GM21423 (cell line): ENCODE data around the gene MS4A8.
"Not testable (repeated sequence)": the region's sequence is repeated elsewhere in the genome, so short reads cannot be mapped to it uniquely, and the experiment has no call there.

Source experiments
- ATAC-seq: cut with Tn5 transposase; IDR thresholded peaks from one replicate; pipeline ENCODE4 v1.9.1; 2021; ENCODE audit warnings: mild to moderate bottlenecking, moderate library complexity; ENCODE audit not compliant: unreplicated experiment

Gene MS4A8

GRCh38 chr11:60720460-60720859 lies 21.0 kb downstream of the MS4A8 start:
- no peak for ATAC-seq

GRCh38 chr11:60724420-60724819 lies 25.0 kb downstream of the MS4A8 start, which contains the start of gene MS4A18:
MS4A18 (plus strand) TSS chr11:60724720.
- ATAC-seq = no peak

- ATAC-seq = no peak
Observed at GRCh38 chr11:60725592-60725991, 26.2 kb downstream of the MS4A8 start.

- ATAC-seq = no peak
Observed at GRCh38 chr11:60731586-60731985, 32.2 kb downstream of the MS4A8 start.

- no peak for ATAC-seq
Observed at GRCh38 chr11:60734279-60734678, 34.9 kb downstream of the MS4A8 start.

GRCh38 chr11:60739114-60739513 lies 39.7 kb downstream of the MS4A8 start:
- no peak for ATAC-seq

- no peak for ATAC-seq
Observed at GRCh38 chr11:60740573-60740972, 41.2 kb downstream of the MS4A8 start.

GRCh38 chr11:60741421-60741820 lies 42.0 kb downstream of the MS4A8 start:
- ATAC-seq = no peak

- no peak for ATAC-seq
Observed at GRCh38 chr11:60743058-60743457, 43.6 kb downstream of the MS4A8 start.

- ATAC-seq = no peak
Observed at GRCh38 chr11:60744114-60744513, 44.7 kb downstream of the MS4A8 start.

- no peak for ATAC-seq
Observed at GRCh38 chr11:60747359-60747873, 48.0 kb downstream of the MS4A8 start.

- no peak for ATAC-seq
Observed at GRCh38 chr11:60748225-60748624, 48.8 kb downstream of the MS4A8 start.

GRCh38 chr11:60748821-60749220 lies 49.4 kb downstream of the MS4A8 start:
- no peak for ATAC-seq

- ATAC-seq = no peak
Observed at GRCh38 chr11:60750911-60751310, 51.5 kb downstream of the MS4A8 start.

GRCh38 chr11:60753309-60753708 lies 53.9 kb downstream of the MS4A8 start:
- ATAC-seq = no peak

GRCh38 chr11:60754887-60755286 lies 55.5 kb downstream of the MS4A8 start:
- no peak for ATAC-seq

GRCh38 chr11:60756307-60757032 lies 57.1 kb downstream of the MS4A8 start, which contains the start of gene MS4A15:
MS4A15 (plus strand) TSS chr11:60756867; CDS start chr11:60763734, 6,867 bp downstream.
- ATAC-seq = no peak

- ATAC-seq = no peak
Observed at GRCh38 chr11:60757231-60757800, 57.9 kb downstream of the MS4A8 start.

- not testable (repeated sequence) for ATAC-seq
Observed at GRCh38 chr11:60758671-60759070, 59.3 kb downstream of the MS4A8 start.

- ATAC-seq = not testable (repeated sequence)
Observed at GRCh38 chr11:60759438-60760225, 60.2 kb downstream of the MS4A8 start.

- ATAC-seq = no peak
Observed at GRCh38 chr11:60761436-60762190, 62.2 kb downstream of the MS4A8 start.
